ENCODE results near the gene LMAN2L.

LMAN2L gene

DNA sequence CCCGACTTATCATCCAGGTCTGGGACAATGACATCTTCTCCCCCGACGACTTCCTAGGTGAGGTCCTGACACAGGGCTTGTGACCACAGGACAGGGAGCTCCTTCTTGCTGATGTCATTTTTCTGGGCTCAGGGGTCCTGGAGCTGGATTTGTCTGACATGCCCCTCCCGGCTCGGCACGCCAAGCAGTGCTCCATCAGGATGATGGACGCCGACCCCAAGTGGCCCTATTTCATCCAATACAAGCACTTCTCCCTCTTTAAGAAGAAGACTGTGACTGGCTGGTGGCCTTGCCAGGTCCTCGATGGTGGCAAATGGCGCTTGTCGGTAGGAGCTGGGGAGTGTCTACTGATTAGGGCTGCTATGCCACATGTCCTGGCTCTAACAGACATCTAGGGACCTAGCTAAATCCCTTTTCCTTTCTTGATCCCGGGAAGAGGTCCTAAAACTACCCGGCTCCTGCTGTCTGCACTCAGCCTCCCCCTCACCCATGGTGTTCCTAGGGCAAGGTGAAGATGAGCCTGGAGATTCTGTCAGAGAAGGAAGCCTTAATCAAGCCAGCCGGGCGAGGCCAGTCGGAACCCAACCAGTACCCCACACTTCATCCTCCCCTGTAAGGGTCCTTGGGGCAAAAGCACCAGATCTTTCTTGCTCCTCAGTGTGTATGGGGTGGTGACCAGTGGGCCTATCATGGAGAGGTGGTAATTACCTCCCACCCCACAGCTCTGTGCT, 36.7 kb downstream of the LMAN2L start:
- no peak for DNase-seq (ENCODE audit: low read depth in 2 of 2)

DNA sequence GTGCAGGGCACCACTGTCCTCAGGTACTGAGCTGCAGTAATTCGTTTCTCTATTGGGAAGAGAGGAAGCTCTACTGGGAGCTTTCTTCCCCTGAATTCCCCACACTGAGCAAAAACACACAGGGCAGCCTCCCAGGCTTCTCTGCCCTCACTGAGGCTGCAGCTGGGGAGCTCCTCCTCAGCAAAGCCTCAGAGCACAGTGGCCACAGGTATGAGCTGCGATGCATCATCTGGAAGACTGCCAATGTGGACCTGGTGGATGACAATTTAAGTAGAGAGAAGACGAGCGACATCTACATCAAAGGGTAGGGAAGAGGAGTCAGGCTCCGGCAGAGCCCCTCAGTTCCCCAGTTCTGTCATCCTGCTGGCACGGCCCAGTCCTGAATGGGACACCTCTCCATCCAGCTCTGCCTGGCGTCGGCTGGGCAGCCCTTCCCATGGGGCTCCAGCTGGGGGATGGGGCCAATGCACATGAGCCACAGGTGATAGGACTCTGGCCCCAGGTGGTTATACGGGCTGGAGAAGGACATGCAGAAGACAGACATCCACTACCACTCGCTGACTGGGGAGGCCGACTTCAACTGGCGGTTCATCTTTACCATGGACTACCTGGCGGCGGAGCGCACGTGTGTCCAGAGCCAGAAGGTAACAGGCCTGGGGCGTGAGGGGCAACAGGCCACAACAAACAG, 37.6 kb downstream of the LMAN2L start:
- DNase-seq (ENCODE audit: low read depth in 2 of 2) = no peak

DNA sequence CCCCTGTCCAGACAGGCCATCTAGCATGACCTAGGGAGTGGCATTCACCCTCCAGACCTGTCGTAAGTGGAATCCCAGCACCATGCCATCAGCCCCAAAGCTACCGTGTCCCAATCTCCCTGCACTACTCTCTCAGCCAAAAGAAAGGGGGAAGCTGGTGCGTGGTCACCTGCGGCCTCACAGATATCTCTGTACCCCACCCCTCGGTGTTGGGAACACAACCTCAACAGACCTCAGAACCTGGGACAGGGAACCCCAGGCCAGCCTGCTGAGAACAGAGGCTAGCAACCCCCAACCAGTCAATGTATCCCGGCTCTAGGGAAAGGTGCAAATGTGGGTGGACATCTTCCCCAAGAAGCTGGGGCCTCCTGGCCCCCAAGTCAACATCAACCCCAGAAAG, 38.2 kb downstream of the LMAN2L start:
- DNase-seq (ENCODE audit: low read depth in 2 of 2) = no peak

DNA sequence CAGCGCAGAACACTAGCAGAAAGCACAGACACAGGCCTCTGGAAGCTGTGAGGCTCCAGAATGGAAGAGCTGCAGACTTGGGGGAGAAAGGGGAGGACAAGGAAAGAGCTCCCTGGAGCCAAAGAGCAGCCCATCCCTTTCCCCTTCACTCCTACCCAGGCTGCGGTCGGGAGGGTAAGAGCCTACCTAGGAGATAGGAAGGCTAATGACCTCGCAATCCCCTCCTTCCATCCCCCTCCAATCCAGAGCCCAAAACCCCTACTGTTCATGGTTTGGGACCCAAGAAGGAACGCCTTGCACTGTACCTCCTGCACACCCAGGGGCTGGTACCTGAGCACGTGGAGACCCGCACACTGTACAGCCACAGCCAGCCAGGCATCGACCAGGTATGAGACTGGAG, 39.8 kb downstream of the LMAN2L start:
- no peak for DNase-seq (ENCODE audit: low read depth in 2 of 2)

DNA sequence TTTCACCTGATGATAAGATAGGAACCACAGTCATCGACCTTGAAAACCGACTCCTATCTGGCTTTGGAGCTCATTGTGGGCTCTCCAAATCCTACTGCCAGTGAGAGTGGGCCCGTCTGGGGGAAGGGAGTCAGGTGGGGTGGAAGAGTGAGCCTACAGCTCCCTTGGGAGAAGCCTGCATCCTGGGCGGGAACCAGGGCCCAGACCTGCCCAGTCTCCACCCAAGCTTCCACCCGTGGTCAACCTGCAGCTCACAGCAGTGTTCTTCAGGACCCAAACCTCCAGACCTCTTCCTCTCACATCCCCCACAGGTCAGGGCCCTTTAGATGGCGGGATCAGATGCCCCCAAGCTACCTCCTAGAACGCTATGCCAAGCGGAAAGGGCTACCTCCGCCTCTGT, 40.2 kb downstream of the LMAN2L start:
- DNase-seq (ENCODE audit: low read depth in 2 of 2) = no peak

DNA sequence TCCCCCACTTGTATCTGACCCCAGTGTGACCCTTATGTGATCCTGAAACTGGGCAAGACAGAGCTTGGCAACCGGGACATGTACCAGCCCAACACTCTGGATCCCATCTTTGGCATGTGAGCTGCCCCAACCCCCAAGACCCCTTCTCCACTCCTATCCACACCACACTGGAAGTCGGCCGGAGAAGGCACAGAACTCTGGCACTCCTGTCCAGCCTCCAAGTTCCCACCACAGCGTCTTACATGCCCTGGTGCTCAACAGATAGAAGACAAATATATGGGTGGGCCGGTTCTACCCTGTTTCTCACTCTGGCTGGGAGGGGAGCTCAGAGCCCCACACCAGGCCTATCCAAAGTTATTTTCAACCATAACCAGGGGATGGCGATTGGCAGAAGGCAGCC, 40.8 kb downstream of the LMAN2L start:
- DNase-seq (ENCODE audit: low read depth in 2 of 2) = no peak

DNA sequence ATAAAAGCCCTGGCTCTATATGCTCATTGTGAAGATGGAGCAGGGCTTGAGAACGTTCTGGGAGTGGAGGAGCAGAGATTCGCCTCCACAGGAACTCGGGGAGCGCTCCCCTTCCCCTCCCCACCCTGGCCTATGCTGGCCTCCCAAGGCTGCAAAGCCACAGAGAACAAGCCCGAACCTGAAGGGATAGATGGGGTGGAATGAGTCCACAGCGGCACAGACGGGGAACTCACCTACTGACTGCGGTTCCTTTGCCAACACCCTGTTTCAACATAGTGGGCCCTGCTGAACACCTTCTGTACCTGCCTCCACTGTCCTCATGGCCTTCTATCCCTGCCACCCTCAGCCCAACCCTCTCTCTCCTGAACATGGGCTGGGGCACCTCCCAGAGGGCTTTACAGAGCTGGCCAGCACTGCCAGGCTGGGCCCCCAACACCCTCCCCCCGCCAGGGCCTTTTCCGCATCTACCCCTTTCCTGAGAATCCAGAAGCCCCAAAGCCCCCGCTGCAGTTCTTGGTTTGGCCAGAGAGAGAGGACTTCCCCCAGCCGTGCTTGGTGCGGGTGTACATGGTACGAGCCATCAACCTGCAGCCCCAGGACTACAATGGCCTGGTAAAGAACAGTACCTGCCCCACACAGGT, 41.5 kb downstream of the LMAN2L start:
- no peak for DNase-seq (ENCODE audit: low read depth in 2 of 2)

DNA sequence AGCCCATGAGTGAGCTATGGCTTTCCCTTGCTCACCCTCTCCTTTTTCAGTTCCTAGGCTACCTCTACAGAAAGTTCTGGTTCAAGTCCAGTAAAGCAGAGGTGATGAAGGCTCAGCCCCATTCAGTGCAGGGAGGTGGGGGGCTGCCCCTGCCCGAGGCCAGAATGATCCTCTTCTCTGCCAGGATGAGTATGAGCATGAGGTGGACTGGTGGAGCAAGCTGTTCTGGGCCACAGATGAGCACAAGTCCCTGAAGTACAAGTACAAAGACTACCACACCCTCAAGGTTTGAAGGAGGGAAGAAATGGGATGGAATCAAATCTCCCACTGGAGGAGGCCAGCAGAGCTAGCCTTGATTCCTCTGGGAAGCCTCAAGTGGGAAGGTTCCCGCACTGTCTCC, 42.4 kb downstream of the LMAN2L start:
- DNase-seq (ENCODE audit: low read depth in 2 of 2) = no peak

DNA sequence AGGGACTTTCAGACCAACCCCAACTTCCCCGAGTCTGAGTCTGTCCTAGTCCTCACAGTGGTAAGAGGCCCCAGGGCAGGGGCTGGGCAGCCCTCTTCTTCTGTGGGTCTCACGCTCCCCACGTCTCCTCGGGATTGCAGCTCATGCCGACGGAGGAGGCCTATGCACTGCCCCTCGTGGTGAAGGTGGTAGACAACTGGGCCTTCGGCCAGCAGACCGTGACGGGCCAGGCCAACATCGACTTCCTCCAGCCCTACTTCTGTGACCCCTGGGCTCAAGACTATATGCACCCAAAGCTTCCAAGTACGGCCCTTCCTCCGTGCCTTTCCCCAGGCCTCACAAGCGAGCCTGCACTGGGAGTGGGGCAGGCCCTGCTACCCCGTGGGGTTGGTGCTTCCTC, 44.3 kb downstream of the LMAN2L start:
- DNase-seq (ENCODE audit: low read depth in 2 of 2) = no peak

DNA sequence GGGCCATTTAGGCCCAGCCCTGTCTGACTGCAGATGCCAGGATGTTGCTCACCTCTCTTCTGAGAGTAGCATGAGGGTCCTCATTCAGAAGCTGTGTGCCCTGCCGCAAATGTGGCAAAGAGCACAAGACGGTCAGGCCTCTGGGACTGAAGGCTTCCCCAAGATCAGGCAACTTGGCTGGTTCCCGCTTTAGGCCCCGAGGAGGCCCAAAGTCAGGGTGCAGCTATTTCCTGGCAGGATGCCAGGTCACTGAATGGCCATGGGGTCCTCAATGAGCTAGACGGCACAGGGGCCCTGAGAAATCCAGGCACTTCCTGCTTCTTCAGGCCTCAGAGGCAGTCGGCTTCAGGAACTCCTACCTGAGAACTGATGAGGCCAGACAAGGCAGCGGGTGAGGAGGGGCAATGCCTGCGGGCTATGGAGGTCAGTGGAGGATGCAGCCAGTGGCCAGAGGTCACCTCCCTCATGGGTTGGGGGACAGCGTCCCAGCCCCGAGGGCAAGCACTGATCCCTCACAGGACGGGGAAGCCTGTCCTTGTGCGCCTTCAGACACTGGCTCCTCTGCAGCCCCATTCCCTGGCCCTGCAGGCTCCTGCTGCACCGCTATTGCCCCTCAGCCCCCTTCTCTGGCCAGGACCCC, 44.9 kb downstream of the LMAN2L start:
- no peak for DNase-seq (ENCODE audit: low read depth in 2 of 2)

DNA sequence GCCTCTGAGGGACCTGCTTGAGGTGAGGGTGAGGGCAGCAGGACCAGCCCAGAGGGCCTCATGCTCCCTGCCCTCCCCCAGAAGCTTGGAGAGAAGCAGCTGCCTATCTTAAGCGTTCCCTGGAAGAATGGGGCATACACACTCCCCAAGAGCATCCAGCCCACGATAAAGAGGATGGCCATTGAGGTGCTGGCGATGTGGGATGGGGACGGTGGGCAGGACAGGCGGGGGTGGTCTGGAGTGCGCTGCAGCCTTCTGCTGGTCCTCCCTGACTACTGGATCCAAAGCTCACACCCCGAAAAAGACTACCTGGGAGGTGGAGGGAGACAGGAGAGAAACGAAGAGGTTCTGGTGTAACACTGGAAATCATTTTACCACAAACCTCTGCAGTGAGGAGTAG, 45.6 kb downstream of the LMAN2L start:
- DNase-seq (ENCODE audit: low read depth in 2 of 2) = no peak

DNA sequence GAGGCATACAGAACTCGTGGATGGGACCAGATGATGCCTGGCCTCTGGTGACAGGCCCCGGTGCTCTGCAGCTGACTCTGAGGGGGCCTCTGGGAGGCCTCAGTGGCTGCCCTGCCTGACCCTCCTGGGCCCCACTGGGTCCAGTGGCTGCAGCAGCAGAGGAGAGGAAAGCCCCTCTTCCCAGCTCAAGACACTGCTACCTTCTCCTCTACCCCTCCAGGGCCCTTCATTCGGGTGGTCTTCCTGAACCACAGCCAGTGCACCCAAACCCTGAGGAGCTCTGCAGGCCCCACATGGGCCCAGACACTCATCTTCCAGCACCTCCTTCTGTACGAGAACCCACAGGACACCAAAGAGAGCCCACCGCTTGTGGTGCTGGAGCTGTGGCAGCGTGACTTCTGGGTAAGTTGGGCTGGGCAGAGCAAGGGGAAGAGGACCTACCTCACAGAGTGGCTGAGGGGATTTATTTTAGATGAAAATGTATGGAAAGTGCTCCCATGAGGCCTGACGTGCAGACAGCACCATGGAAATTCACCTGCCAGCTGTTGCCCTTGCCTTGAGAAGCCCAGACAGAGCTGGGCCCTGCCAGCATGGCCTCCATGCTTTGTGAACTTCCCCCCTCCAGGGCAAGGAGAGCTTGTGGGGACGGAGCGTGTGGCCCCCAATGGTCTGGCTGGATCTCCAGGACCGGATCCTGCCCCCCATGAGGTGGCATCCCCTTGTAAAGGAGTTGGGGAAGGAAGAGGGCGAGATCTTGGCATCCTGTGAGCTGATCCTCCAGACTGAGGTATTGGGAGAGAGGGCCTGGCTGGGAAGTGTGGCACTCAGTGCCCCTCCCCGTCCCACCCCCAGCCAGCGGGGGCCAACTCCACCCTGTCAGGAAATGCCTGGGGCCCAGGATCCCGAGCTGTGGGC, 46.3 kb downstream of the LMAN2L start:
- no peak for DNase-seq (ENCODE audit: low read depth in 2 of 2)

DNA sequence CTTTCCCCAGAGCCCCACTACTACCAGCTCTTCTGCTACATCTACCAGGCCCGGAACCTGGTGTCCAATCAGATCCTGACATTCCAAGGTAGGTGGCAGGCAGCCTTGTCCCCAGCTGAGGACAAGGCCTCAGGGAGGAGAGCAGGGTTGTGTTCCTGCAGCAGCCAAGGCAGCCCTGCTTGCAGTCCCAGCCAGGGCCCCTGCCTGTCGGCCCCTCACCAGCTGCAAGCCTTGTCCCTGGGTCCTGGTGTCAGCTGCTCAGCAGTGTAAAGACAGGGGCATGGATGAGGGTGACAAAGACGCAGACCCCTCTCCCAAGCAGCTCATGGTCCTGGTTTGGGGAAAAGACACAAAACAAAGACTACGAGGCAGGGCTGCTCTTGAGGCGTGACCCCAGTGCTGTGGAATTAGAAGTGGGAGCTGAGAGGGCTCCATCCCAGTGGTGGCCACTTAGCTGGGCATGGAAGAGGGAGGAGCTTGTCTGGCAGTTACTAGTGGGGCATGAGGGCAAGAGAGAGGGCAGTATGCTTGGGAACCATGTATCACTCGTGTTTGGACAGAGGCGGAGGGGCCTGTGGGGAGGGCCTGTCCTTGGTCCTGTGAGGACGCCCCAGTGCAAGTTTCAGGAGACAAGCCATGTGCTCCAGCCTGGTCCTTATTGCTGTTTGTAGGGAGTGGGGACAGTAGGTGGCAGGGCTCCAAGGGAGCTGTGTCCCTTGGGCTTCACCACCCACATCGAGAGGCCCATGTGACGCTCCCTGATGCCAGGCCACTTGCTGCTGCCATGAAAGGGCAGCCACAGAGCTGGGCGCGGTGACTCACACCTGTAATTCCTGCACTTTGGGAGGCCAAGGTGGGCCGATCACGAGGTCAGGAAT, 47.5 kb downstream of the LMAN2L start:
- no peak for DNase-seq (ENCODE audit: low read depth in 2 of 2)

DNA sequence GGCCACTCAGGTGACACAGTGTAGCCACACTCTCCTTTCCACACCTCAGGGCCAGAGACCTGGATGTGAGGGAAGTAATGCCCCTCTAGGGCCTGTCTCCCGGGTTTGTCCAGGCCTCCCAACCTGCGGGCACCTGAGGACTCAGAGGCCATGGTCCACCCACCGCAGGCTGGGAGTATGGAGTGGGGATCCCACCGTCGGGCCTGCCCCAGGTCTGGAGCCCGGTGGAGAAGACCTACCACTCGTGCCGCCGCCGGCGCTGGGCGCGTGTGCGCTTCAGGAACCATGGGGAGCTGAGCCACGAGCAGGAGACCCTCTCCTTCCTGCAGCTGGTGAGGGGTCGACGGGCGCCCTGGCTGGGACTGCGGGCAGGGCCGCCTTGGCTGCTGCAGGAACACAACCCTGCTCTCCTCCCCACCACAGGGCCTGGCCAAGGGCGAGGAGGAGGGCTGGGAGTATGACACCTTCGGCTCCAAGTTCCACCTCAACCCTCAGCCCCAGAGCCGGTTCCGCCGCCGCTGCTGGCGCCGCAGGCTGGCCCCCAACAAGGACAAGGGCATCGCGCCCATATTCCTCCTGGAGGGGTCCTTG, 48.7 kb downstream of the LMAN2L start:
- DNase-seq (ENCODE audit: low read depth in 2 of 2) = no peak

DNA sequence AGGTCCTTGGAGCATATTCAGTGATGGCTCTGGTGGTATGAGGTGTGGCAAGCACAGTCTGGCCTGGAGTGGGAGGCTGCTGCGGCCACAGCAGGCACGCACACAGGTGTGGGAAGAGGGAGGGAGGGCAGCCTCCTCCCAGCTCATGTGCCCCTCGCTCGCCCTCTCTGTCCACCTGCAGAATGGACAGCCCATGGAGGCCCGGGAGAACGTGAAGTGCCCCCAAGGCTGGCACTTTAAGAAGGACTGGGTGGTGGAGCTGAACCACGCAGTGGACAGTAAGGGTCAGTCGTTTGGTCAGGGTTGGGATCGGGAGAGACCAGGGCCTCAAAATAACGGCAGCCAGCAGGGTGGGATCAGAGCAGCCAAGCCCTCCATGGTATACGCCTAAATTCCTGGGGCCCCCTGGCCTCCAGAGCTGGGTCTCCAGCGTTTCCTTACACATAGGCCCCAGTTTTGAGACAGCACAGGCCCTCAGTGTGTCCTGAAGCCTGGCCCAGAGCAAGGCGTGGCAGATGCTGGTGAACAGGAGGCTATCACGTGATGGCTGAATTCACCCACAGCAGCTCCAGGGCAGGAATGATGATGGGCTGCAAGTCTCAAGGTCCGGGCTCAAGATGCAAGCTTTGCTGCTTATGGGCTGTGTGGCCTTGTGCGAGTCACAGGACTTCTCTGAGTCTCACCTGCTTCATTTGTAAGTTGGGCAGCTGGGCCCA, 49.4 kb downstream of the LMAN2L start:
- DNase-seq (ENCODE audit: low read depth in 2 of 2) = no peak

DNA sequence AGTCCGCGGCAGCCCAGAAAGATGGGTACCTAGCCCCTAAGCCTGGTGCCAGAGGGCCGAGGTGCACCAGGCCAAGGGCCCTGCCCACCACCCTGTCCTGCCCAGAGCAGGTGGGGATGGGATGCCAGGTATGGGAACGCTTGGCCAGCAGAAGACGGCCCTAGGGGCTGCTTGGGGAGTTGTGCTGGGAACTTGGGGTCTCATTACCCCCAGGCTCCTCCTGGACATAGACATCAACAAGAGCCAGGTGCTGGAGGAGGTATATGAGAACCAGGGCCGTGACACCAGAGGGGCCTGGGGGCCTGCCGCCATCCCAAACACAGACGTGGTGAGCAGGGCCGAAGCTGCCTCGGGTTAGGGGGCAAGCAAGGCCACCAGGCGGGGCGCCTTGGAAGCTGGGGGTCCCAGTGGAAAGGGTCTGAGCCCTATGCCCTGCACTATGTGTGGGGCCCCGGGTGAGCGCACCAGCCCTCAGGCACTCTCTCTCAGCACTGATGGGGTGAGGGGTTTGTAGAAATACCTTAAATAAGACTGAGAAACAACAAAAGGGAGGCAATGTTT, 50.4 kb downstream of the LMAN2L start:
- no peak for DNase-seq (ENCODE audit: low read depth in 2 of 2)

DNA sequence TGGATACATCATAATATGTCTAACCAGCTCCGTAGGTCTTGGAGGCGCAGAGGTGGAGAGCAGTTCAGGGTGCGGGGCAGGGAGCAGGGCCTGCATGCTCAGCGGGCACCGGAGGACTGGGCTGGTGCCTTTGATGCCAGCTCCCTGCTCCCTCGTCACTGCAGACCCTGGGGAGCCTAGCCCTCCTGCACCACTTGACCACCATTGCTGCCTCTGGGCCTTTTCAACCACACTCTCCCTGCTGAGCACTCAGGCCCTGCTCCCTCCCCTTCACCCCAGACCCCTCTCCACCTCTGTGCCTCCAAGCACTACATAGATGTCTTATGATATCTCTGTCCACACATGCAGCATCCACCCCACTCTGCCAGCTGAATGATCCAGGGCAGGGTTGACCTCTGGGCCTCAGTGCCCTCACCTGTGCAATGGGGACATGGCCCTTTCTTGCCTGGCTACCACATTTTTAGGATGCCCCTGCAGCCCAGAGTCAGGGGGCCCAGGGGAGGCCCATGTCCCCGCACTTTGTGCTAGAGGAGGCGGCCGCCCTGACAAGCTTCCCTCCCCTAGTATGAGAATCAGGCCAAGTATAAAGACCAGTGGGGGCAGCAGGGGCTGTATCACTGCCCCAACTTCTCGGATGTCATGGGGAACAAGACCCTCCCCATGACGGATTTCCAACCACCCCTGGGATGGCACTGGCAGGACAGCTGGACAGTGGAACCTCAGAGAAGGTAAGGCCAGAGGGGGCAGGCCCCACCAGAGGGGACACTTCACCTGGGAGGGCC, 51.0 kb downstream of the LMAN2L start:
- DNase-seq (ENCODE audit: low read depth in 2 of 2) = no peak
